Trophoblast cell (in vitro differentiated cells and primary cell): ENCODE results near the gene OGFOD3.
A peak's percentile ranks its signal among the peaks of the same experiment; 100 is the strongest.
"Not testable (repeated sequence)": the region's sequence is repeated elsewhere in the genome, so short reads cannot be mapped to it uniquely, and the experiment has no call there.

Source experiments
- DNase-seq, 2 donors: peaks; one replicate each; pipeline ENCODE4 v3.0.0-alpha.2; 2016
- H2AFZ ChIP-seq: 2 replicates; pipeline ENCODE4 v1.6.1; 2013; ENCODE audit warnings: low read length, moderate library complexity, mild to moderate bottlenecking; ENCODE audit not compliant: insufficient read depth, poor library complexity
- H2AK5ac ChIP-seq: 2 replicates; pipeline ENCODE4 v1.6.1; 2013; ENCODE audit warnings: mild to moderate bottlenecking, low read length
- H2BK120ac ChIP-seq: 2 replicates; pipeline ENCODE4 v1.6.1; 2013; ENCODE audit warnings: low read length, mild to moderate bottlenecking, moderate library complexity; ENCODE audit not compliant: insufficient read depth, poor library complexity
- H2BK12ac ChIP-seq: 2 replicates; pipeline ENCODE4 v1.6.1; 2013; ENCODE audit warnings: mild to moderate bottlenecking, low read length, moderate library complexity
- H2BK5ac ChIP-seq: 2 replicates; pipeline ENCODE4 v1.6.1; 2013; ENCODE audit warnings: low read length, low read depth, moderate library complexity, mild to moderate bottlenecking; ENCODE audit not compliant: poor library complexity
- H3K14ac ChIP-seq: 2 replicates; pipeline ENCODE4 v1.6.1; 2013; ENCODE audit warnings: mild to moderate bottlenecking, low read length
- H3K18ac ChIP-seq: 2 replicates; pipeline ENCODE4 v1.6.1; 2013; ENCODE audit warnings: mild to moderate bottlenecking, low read length
- H3K23ac ChIP-seq: 2 replicates; pipeline ENCODE4 v1.6.1; 2013; ENCODE audit warnings: low read length
- H3K27ac ChIP-seq: 2 replicates; pipeline ENCODE4 v1.5.1; 2013; ENCODE audit warnings: low read depth, mild to moderate bottlenecking, inconsistent platforms, low read length, moderate library complexity
- H3K27me3 ChIP-seq: 2 replicates; pipeline ENCODE4 v1.6.1; 2013; ENCODE audit warnings: inconsistent platforms, mild to moderate bottlenecking, low read length, moderate library complexity; ENCODE audit not compliant: insufficient read depth
- H3K36me3 ChIP-seq, 2 experiments: 1 replicate in 1 of 2; 2 replicates in 1 of 2; pipeline ENCODE4 v1.6.1; 2013; ENCODE audit warnings: low read length in 2 of 2, mild to moderate bottlenecking in 2 of 2, moderate library complexity in 1 of 2; ENCODE audit not compliant: insufficient read depth in 2 of 2, control insufficient read depth in 1 of 2
- H3K4ac ChIP-seq: 2 replicates; pipeline ENCODE4 v1.6.1; 2013; ENCODE audit warnings: low read depth, mild to moderate bottlenecking, low read length, moderate library complexity
- H3K4me1 ChIP-seq, 2 experiments: 1 replicate in 1 of 2; 2 replicates in 1 of 2; pipeline ENCODE4 v1.6.1; 2013; ENCODE audit warnings: low read length in 2 of 2, mild to moderate bottlenecking in 2 of 2, moderate library complexity in 1 of 2; ENCODE audit not compliant: insufficient read depth in 2 of 2, control insufficient read depth in 1 of 2
- H3K4me2 ChIP-seq: 2 replicates; pipeline ENCODE4 v1.6.1; 2013; ENCODE audit warnings: inconsistent platforms, mild to moderate bottlenecking, low read length, moderate library complexity
- H3K4me3 ChIP-seq: 2 replicates; pipeline ENCODE4 v1.5.1; 2013; ENCODE audit warnings: mild to moderate bottlenecking, low read depth, low read length, inconsistent platforms
- H3K79me1 ChIP-seq: one replicate; pipeline ENCODE4 v1.6.1; 2013; ENCODE audit warnings: low read length
- H3K79me2 ChIP-seq: 2 replicates; pipeline ENCODE4 v1.6.1; 2013; ENCODE audit warnings: low read length, mild to moderate bottlenecking; ENCODE audit not compliant: control insufficient read depth, insufficient read depth, poor library complexity
- H3K9ac ChIP-seq: 2 replicates; pipeline ENCODE4 v1.6.1; 2013; ENCODE audit warnings: mild to moderate bottlenecking, low read length
- H3K9me3 ChIP-seq: 2 replicates; pipeline ENCODE4 v1.6.1; 2013; ENCODE audit warnings: low read depth, mild to moderate bottlenecking, control low read depth, inconsistent platforms, low read length; ENCODE audit not compliant: insufficient read depth
- H4K12ac ChIP-seq: 2 replicates; pipeline ENCODE4 v1.6.1; 2013; ENCODE audit warnings: low read depth, mild to moderate bottlenecking, low read length, moderate library complexity
- H4K8ac ChIP-seq: 2 replicates; pipeline ENCODE4 v1.6.1; 2013; ENCODE audit warnings: low read depth, mild to moderate bottlenecking, low read length, moderate library complexity
- H4K91ac ChIP-seq: one replicate; pipeline ENCODE4 v1.6.1; 2013; ENCODE audit warnings: low read depth, mild to moderate bottlenecking, low read length, moderate library complexity
- WGBS: extraction: QIAGEN DNeasy Blood & Tissue Kit; methylation state at CpG from one replicate; pipeline ENCODE4 v1.1.7; 2013; ENCODE audit warnings: missing lambda C conversion rate; ENCODE audit not compliant: insufficient read length, insufficient coverage; ENCODE audit errors: extremely low coverage; 5-methylcytosine and 5-hydroxymethylcytosine counted together

The OGFOD3 gene

DNA sequence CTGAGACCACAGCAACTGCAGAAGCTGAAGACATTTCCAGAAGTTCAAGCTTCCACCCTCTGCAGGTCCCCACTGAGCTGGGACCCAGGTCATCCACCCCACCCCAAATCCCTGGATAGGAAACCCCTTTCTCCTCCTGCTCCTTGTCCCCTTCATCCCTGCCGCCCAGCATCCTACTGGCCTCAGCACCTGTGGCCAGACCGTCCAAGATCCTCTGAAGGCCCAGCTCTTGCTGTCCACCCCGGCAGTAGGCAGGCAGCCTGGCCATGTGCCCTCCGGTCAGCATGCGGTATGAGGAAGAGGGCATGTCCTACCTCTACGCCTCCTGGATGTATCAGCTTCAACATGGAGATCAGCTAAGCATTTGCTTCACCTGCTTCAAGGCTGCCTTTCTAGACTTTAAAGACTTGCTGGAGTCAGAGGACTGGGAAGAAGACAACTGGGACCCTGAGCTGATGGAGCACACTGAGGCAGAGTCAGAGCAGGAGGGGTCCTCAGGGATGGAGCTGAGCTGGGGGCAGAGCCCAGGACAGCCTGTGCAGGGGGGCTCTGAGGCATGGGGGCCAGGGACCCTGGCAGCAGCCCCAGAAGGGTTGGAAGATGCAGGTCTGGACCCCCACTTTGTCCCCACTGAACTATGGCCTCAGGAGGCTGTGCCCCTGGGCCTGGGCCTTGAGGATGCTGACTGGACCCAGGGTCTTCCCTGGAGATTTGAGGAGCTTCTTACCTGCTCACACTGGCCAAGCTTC, 56.3 kb downstream of the OGFOD3 start:
- H3K79me1 ChIP-seq, result no peaks in the 10 kb centered on the region
- no peaks in the 10 kb centered on the region for H3K36me3 ChIP-seq
- no peak overlapping the region for H3K23ac ChIP-seq
- no peak overlapping the region for H2AFZ ChIP-seq
- H3K4ac ChIP-seq, result no peak overlapping the region
- no peak overlapping the region for H4K91ac ChIP-seq
- WGBS, result no CpG with 5 or more reads among the region's 6 CpGs
- no peak overlapping the region for H4K12ac ChIP-seq
- H2AK5ac ChIP-seq, result no peak overlapping the region
- H4K8ac ChIP-seq, result no peak overlapping the region
- H3K4me2 ChIP-seq, result no peak overlapping the region
- no peak overlapping the region for H3K18ac ChIP-seq
- H3K4me1 ChIP-seq, result no peaks in the 10 kb centered on the region
- H3K14ac ChIP-seq, result no peak overlapping the region
- H3K9me3 ChIP-seq, result no peaks in the 10 kb centered on the region
- H3K27ac ChIP-seq, result no peak overlapping the region
- no peak overlapping the region for H3K9ac ChIP-seq
- H3K4me3 ChIP-seq, result no peak overlapping the region
- no peak overlapping the region for H2BK12ac ChIP-seq
- H3K27me3 ChIP-seq, result no peaks in the 10 kb centered on the region
- DNase-seq, result no peak
- no peak overlapping the region for H2BK5ac ChIP-seq
- no peaks in the 10 kb centered on the region for H3K79me2 ChIP-seq
- H2BK120ac ChIP-seq, result no peak overlapping the region

DNA sequence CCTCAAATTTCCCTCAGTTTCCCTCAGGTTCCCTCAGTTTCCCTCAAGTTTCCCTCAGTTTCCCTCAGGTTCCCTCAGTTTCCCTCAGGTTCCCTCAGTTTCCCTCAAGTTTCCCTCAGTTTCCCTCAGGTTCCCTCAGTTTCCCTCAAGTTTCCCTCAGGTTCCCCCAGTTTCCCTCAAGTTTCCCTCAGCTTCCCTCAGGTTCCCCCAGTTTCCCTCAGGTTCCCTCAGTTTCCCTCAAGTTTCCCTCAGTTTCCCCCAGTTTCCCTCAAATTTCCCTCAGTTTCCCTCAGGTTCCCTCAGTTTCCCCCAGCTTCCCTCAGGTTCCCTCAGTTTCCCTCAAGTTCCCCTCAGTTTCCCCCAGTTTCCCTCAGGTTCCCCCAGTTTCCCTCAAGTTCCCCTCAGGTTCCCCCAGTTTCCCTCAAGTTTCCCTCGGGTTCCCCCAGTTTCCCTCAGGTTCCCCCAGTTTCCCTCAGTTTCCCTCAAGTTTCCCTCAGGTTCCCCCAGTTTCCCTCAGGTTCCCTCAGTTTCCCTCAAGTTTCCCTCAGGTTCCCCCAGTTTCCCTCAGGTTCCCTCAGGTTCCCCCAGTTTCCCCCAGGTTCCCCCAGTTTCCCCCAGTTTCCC, 58.8 kb downstream of the OGFOD3 start:
- H3K27ac ChIP-seq, H3K79me1 ChIP-seq, H2AFZ ChIP-seq, H4K12ac ChIP-seq, H3K4me3 ChIP-seq, H3K4me2 ChIP-seq, H2AK5ac ChIP-seq, H2BK120ac ChIP-seq, H3K4ac ChIP-seq, H4K91ac ChIP-seq, H4K8ac ChIP-seq, H3K27me3 ChIP-seq, H2BK5ac ChIP-seq, H3K23ac ChIP-seq, H3K4me1 ChIP-seq, H2BK12ac ChIP-seq, H3K9me3 ChIP-seq, H3K36me3 ChIP-seq, H3K14ac ChIP-seq, H3K9ac ChIP-seq, DNase-seq, H3K18ac ChIP-seq, H3K79me2 ChIP-seq: not testable (repeated sequence)
- WGBS, result no CpG with 5 or more reads among the region's 1 CpG

DNA sequence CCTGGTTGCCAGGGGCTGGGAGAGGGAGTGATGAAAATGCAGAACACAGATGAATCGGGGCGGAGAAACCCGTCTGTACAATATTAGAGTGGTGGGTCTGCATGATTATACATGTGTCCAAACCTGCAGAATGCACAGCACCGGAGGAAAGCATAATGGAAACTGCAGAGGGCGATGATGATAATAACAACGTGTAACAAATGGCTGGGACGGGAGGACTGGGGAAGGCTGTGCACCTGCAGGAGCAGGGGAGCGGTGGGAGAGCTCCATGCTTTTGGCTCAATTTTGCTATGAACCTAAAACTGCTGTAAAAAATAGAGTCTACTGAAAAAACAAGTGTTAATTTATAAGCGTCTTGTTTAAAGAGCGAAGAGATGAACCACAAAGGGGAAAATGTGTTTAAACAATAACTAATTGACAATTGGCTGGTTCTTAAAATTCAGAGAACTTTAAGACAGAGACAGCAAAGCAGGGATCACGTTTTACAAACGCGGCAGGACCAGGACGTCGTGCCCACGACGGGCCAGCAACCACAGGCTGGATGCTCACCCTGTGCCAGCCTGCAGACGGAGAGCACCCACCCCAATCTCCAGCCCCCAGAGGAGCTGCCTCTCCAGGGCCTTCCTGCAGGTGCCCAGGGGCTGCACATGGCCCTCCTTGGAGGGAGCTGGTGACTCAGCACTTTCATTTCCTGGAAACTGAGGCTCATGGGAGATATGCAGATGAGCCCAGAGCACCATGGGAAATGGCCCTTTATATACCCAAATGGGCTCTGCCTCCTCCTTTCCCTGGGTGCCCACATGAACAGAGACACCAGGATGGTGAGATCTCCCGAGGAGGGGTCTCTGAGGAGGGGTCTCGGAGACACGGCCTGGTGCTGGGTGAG, 59.7 kb downstream of the OGFOD3 start, which contains the start of gene TEX19:
Gene TEX19, plus strand, starts transcription at position 783 of the 886 bp plus-strand sequence. CDS start 2,904 bp downstream, outside the sequence.
- Histone ChIP-seq H3K14ac (no peak within 1 kb of the TSS), H2AK5ac (no peak within 1 kb of the TSS), H3K27me3 (no peaks in the 10 kb centered on the region), H3K36me3 (no peaks in the 10 kb centered on the region), H4K12ac (peak within 1 kb of the TSS; percentile 11), H2BK5ac (no peak within 1 kb of the TSS), H3K23ac (no peak within 1 kb of the TSS), H4K91ac (no peak within 1 kb of the TSS), H2AFZ (no peak within 1 kb of the TSS), H2BK12ac (no peak within 1 kb of the TSS), H3K9me3 (no peaks in the 10 kb centered on the region), H3K9ac (no peak within 1 kb of the TSS), H3K79me2 (peaks cover 2% of the 10 kb centered on the region), H3K79me1 (no peaks in the 10 kb centered on the region), H3K27ac (no peak within 1 kb of the TSS), H3K4me2 (no peak within 1 kb of the TSS), H3K4me1 (peaks cover 5 to 6% of the 10 kb centered on the region in 2 experiments), H4K8ac (no peak within 1 kb of the TSS), H2BK120ac (no peak within 1 kb of the TSS), H3K4me3 (no peak within 1 kb of the TSS), H3K18ac (no peak within 1 kb of the TSS), H3K4ac (no peak within 1 kb of the TSS)
- no CpG with 5 or more reads among the region's 21 CpGs for WGBS
- DNase-seq, result no peak

DNA sequence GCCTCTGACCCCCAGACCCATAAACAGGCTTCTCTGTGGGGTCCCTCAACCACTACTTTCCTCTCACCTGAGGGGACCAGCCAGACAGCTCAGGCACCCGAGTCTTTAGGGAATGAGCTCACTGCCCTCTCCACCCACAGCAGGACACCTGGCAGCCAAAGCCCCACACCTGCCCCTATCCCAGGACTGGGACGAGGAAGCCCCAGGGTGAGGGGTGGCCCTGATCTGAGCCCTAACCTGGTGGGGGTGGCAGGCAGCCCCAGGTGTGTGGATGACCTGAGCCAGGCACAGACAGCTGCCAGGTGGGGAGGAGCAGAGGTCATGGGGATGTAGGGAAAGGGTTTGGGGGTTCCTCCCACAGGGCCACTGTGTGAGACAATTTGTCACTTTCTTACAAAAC, 61.0 kb downstream of the OGFOD3 start:
- H3K9me3 ChIP-seq, result no peaks in the 10 kb centered on the region
- no peak overlapping the region for H3K14ac ChIP-seq
- H3K4ac ChIP-seq, result no peak overlapping the region
- no CpG with 5 or more reads among the region's 2 CpGs for WGBS
- no peak for DNase-seq
- H4K91ac ChIP-seq, result no peak overlapping the region
- peak overlapping the region; percentile 5 for H2AK5ac ChIP-seq
- no peak overlapping the region for H2AFZ ChIP-seq
- H3K79me2 ChIP-seq, result peaks cover 2% of the 10 kb centered on the region
- no peak overlapping the region for H3K18ac ChIP-seq
- no peak overlapping the region for H2BK5ac ChIP-seq
- H3K36me3 ChIP-seq, result no peaks in the 10 kb centered on the region
- no peak overlapping the region for H3K4me2 ChIP-seq
- no peak overlapping the region for H2BK12ac ChIP-seq
- no peak overlapping the region for H3K23ac ChIP-seq
- no peaks in the 10 kb centered on the region for H3K79me1 ChIP-seq
- H3K9ac ChIP-seq, result no peak overlapping the region
- no peak overlapping the region for H4K8ac ChIP-seq
- peaks cover 5 to 6% of the 10 kb centered on the region in 2 experiments for H3K4me1 ChIP-seq
- H3K27ac ChIP-seq, result no peak overlapping the region
- no peaks in the 10 kb centered on the region for H3K27me3 ChIP-seq
- H3K4me3 ChIP-seq, result no peak overlapping the region
- H2BK120ac ChIP-seq, result no peak overlapping the region
- H4K12ac ChIP-seq, result no peak overlapping the region
